Measurements from ENCODE around the gene OBP2A.

OBP2A gene

GRCh38 chr9:135551031-135551430 is 5.1 kb downstream of the OBP2A start:
- FAIRE-seq (no peak), DNase-seq (ENCODE audit: low spot score) (no peak)

- FAIRE-seq (no peak), DNase-seq (ENCODE audit: low spot score) (no peak)
These were observed 5.5 kb downstream of the OBP2A start for GRCh38 chr9:135551456-135551855.

DNA sequence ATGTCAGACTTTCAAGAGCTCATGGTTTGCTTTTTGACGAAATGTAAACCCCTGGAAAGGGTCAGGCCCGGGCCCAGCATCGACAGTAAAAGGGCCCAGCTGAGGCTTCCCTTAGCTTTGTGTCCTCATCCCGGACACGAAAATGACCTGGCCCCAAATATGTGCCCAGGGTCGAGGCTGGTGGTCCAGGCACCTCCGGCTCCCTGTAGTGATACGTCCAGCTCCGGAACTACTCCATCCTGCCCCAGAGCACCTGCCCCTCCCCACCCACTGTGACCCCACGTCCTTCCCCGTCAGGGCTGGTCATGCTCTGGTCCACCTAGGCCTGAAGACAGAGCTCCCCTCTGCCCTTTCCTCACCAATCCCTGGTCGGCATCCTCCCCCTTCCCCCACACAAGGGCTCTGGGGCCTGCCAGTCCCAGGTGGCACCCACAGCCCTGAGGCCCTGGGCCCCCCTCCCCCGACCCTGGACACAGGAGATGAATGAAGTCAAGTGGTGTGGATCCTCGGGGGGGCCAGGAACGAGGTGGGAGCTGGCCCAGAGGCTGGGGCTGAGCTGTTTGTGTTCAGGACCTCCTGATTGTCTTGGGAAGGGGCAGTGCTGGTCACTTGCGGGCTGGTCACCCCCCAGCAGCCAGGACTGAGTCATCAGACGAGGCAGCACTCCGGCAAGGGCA is 6.2 kb downstream of the OBP2A start:
- DNase-seq (ENCODE audit: low spot score), result no peak
- no peak for FAIRE-seq

- DNase-seq (ENCODE audit: low spot score), result no peak
- no peak for FAIRE-seq
These were observed 6.8 kb downstream of the OBP2A start for GRCh38 chr9:135552698-135553171.

- FAIRE-seq, result no peak
- DNase-seq (ENCODE audit: low spot score), result no peak
These were observed 8.8 kb downstream of the OBP2A start for GRCh38 chr9:135554718-135555117.

DNA sequence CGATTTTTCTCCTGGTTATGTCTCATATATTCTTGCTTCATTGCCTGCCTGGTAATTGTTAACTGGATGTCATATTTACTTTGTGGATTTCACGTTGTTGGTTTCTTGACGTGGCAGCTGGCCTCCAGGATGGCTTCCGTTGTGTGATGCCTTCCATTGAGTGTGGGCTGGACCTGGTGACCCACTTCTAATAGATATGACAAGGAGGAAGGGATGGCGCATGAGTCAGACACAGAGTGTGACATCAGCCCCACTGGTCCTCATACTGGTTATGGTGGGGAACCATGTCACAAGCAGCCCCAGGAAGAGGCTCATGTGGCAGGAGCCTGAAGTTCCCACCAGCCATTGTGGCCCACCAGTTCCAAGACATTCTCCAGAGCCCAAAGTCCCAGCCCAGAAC is 9.3 kb downstream of the OBP2A start:
- no peak for FAIRE-seq
- DNase-seq (ENCODE audit: low spot score), result no peak

GRCh38 chr9:135555910-135556309 is 10.0 kb downstream of the OBP2A start:
- FAIRE-seq (no peak), DNase-seq (ENCODE audit: low spot score) (no peak)

- DNase-seq (ENCODE audit: low spot score), result peak; percentile 53
- no peak for FAIRE-seq
These were observed 13.7 kb downstream of the OBP2A start for GRCh38 chr9:135559606-135560005.

DNA sequence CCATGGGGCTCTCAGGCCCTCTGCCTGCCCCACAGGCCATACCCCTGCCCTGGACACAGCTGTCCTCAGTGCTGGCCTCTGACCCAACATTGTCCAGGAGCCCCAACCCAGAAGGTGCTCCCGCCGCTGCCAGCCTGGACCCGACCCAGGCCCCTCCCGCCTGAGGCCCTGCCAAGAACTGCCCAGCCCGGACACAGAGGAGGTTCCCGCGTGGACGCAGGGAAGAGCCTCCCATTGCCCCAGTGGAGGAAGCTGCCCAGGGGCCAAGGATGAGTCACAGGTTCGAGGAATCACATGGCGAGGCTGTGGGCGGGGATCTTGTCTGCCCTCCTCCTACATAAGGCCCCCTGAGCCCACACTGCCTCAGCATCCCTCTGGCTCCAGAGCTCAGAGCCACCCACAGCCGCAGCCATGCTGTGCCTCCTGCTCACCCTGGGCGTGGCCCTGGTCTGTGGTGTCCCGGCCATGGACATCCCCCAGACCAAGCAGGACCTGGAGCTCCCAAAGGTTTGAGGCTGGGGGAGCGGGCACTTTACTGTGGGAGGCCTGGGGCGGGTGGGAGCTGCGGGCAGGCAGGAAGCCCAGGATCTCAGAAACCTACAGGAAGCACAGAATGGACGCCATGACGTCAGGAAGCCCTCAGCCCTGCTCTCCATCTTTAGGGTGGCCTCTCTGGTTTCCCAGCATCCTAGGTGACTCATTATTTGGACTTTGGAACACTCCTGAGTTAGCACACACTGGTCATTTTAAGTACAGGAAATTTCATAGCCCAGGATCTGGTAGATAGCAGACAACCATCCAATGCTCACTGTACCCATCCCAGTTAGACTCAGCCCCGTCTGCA is 15.7 kb downstream of the OBP2A start, which contains the start of gene PAEP:
TSS of gene PAEP (plus strand) at position 366 of the 844 bp plus-strand sequence.
- FAIRE-seq, result no peak
- DNase-seq (ENCODE audit: low spot score), result no peak

- FAIRE-seq, result no peak
- DNase-seq (ENCODE audit: low spot score), result no peak
These were observed 16.4 kb downstream of the OBP2A start for GRCh38 chr9:135562235-135562745.

GRCh38 chr9:135563039-135563476 is 17.1 kb downstream of the OBP2A start:
- DNase-seq (ENCODE audit: low spot score), result no peak
- FAIRE-seq, result peak; percentile 32

GRCh38 chr9:135563858-135564257 is 17.9 kb downstream of the OBP2A start:
- FAIRE-seq (no peak), DNase-seq (ENCODE audit: low spot score) (no peak)

DNA sequence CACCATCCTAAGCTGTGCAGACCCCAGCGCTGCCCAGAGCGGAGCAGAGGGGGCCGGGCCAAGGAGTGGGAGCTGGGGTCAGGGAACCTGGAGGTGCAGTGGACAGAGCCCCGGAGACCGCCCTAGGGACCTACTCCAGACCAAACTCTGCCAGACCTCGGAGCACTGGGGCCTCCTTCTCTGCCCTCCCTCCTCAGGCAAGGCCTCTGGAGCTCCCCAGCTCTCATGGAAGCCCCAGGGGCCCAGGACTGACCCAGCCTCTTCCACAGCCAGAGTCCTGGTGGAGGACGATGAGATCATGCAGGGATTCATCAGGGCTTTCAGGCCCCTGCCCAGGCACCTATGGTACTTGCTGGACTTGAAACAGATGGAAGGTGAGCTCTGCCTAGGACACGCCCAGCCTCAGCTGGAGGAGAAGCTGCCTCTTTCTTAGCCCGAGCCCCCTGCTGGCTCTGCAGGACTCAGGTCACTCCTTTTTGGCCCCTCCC is 19.3 kb downstream of the OBP2A start:
- FAIRE-seq (no peak), DNase-seq (ENCODE audit: low spot score) (no peak)

DNA sequence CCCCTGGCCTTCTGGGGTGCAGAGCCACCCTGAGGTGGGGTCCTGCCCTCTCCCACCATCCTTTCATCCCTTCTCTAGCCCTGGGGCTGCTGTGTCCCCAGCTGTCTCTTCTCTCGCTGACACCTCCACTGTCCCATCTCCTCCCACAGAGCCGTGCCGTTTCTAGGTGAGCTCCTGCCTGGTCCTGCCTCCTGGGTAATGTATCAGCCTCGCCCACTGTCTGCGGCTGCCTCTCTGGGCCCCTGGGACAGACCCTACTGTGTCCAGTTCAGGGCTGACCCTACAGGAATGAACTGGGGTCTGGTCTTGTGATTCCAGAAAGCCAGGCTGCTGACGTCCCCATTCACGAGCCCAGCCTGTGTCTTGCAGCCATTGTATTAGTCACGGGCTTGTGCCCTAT is 19.7 kb downstream of the OBP2A start:
- DNase-seq (ENCODE audit: low spot score), result no peak
- FAIRE-seq, result no peak

- DNase-seq (ENCODE audit: low spot score), result no peak
- FAIRE-seq, result no peak
These were observed 20.6 kb downstream of the OBP2A start for GRCh38 chr9:135566552-135566951.

- FAIRE-seq (no peak), DNase-seq (ENCODE audit: low spot score) (no peak)
These were observed 21.4 kb downstream of the OBP2A start for GRCh38 chr9:135567311-135567710.

DNA sequence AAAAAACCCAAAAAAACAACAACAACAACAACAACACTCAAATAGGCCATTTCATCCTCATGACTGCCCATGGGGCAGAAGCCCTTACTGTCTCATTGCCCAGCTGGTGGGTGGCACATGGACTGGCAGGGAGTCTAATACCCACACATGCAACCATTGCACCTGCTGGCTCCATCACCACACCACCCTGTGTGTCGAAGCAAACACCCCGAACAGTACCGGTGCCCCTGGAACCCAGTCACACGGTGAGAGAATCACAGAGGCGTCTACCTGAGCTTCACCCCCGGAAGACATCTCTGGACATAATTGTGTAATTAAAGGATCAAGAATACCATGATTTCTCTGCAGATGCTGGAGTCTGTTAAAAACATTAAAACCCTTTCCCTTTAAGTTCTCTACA is 22.1 kb downstream of the OBP2A start:
- FAIRE-seq (no peak), DNase-seq (ENCODE audit: low spot score) (no peak)

DNA sequence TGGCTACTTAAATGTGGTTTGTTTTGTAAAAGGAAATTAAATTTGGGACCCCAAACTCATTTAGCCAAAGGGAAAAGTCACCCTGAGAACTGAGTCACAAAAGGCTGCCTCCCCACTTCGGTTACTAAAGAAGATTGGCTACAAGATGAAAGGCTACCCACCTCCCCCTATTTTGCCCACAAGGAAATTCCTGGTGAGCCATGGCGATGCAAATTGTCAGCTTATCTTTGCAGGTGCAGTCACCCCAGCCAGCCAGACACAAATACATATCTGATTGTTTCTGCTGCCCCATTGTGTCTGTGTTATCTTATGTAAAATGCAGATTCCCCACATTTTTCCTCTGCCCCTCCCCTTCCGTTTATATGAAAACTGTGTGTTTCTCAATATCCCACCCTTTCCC is 24.5 kb downstream of the OBP2A start:
- DNase-seq (ENCODE audit: low spot score) (no peak), FAIRE-seq (no peak)

DNA sequence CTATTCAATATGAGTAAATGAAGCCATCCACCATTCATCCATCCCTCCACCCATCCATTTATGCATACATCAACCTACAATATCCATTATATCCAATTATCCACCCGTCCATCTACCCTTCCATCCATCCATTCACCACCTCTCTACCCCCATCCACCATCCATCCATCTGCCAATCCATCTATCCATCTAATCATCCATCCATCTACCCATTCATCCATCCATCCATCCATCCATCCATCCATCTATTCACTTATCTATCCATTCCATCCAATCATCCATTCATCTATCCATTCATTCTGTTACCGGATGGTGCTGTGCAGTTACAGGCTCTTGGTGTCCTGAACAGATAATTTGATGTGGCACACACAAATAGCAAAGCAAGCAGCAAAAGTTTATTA is 26.3 kb downstream of the OBP2A start:
- FAIRE-seq (no peak), DNase-seq (ENCODE audit: low spot score) (no peak)

GRCh38 chr9:135573124-135573523 is 27.2 kb downstream of the OBP2A start:
- DNase-seq (ENCODE audit: low spot score) (no peak), FAIRE-seq (no peak)

GRCh38 chr9:135574331-135574730 is 28.4 kb downstream of the OBP2A start:
- FAIRE-seq (no peak), DNase-seq (ENCODE audit: low spot score) (no peak)

DNA sequence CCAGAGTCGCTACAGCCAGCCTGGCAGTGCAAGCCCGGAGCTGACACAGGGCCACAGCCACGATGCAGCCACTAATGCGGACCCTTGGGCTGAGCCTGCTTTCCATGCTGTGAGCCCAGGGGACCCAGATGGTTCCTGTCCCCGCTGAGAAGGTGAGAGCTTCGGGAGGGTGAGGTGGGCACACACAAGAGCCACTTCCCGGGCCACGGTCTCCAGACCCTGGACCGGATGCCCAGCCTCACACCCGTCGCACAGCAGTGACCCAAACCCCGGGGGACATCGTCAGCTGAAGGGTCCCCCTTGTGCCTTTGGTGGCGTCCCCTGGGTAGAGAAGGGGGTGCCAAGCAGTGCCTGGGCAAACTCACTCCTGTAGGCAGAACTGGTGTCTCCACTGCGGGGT is 29.0 kb downstream of the OBP2A start:
- FAIRE-seq (no peak), DNase-seq (ENCODE audit: low spot score) (no peak)
